PC-3 (cell line): Measurements from ENCODE around the gene MPG.

Experiments used
- CTCF ChIP-seq: fragments of 300-600 bp; sonication (generic); conservative IDR thresholded peaks from 2 replicates; pipeline ENCODE4 v1.5.1; 2017; ENCODE audit warnings: antibody characterized with exemption, low read depth, mild to moderate bottlenecking, low read length
- EZH2 ChIP-seq: fragments of 300-600 bp; sonication (generic); IDR thresholded peaks from one replicate; pipeline ENCODE4 v1.6.1; 2017; ENCODE audit warnings: antibody characterized with exemption, mild to moderate bottlenecking, low read length; ENCODE audit not compliant: unreplicated experiment

GRCh38 chr16:91484-91883 lies 13.5 kb downstream of the MPG start:
- TF ChIP-seq CTCF (no peak), EZH2 (no peak)
